PC-3 (cell line): ENCODE data around the gene GOSR1. TPM values are rescaled to one million over a fixed set of nuclear protein-coding genes. Genes with fewer than 3 reads are reported as not detected.
"Not testable (repeated sequence)": the region's sequence is repeated elsewhere in the genome, so short reads cannot be mapped to it uniquely, and the experiment has no call there.

Experiments
- ATAC-seq: fragments of 200-7000 bp; cut with Tn5 transposase; 2 replicates; pipeline ENCODE4 v1.9.1; 2020; ENCODE audit warnings: mild to moderate bottlenecking, moderate library complexity
- BruUV-seq: library from RNA; stranded (reverse); fragments of 400-500 nt; replicated peaks from 2 replicates; lab custom pipeline; 2021; lab: Mats Ljungman, UMichigan
- CTCF ChIA-PET: fragments of 300-600 bp; sonication (Branson Sonifier 250); formaldehyde crosslinking; loops from one replicate; lab custom pipeline; 2022; ENCODE audit warnings: antibody characterized with exemption; lab: Charles Lee
- POLR2A ChIA-PET: fragments of 300-600 bp; sonication (Branson Sonifier 250); formaldehyde crosslinking; loops from one replicate; lab custom pipeline; 2022; ENCODE audit warnings: antibody characterized with exemption; ENCODE audit not compliant: unreplicated experiment; lab: Charles Lee
- DNase-seq: peaks from one replicate; pipeline ENCODE4 v3.0.0-alpha.2; 2015
- H2AFZ ChIP-seq: fragments of 300-600 bp; sonication (generic); 2 replicates; pipeline ENCODE4 v1.6.0; 2016; ENCODE audit warnings: antibody characterized with exemption, low read length
- H3F3A ChIP-seq: fragments of 300-600 bp; sonication (generic); one replicate; pipeline ENCODE4 v1.6.0; 2017; ENCODE audit warnings: antibody characterized with exemption, low read length, control low read depth, mild to moderate bottlenecking; ENCODE audit not compliant: unreplicated experiment
- H3K27ac ChIP-seq: fragments of 300-600 bp; sonication (generic); 2 replicates; pipeline ENCODE4 v1.5.1; 2016; ENCODE audit warnings: mild to moderate bottlenecking, low read length
- H3K27me3 ChIP-seq: fragments of 300-600 bp; sonication (generic); 2 replicates; pipeline ENCODE4 v1.6.1; 2016; ENCODE audit warnings: low read length, mixed read lengths
- H3K36me3 ChIP-seq: fragments of 300-600 bp; sonication (generic); 2 replicates; pipeline ENCODE4 v1.6.1; 2016; ENCODE audit warnings: low read depth, mixed run types, low read length, mixed read lengths
- H3K4me1 ChIP-seq: fragments of 300-600 bp; sonication (generic); 2 replicates; pipeline ENCODE4 v1.5.1; 2016; ENCODE audit warnings: low read length; ENCODE audit not compliant: insufficient read depth
- H3K4me2 ChIP-seq: fragments of 300-600 bp; sonication (generic); 2 replicates; pipeline ENCODE4 v1.6.0; 2016; ENCODE audit warnings: low read length
- H3K4me3 ChIP-seq: fragments of 300-600 bp; sonication (generic); 2 replicates; pipeline ENCODE4 v1.5.1; 2016; ENCODE audit warnings: mild to moderate bottlenecking, low read length, mixed read lengths
- H3K79me2 ChIP-seq: fragments of 300-600 bp; sonication (generic); 2 replicates; pipeline ENCODE4 v1.6.1; 2017; ENCODE audit warnings: low read length, mixed read lengths
- H3K9ac ChIP-seq: fragments of 300-600 bp; sonication (generic); 2 replicates; pipeline ENCODE4 v1.6.0; 2016; ENCODE audit warnings: mild to moderate bottlenecking, low read length
- H3K9me2 ChIP-seq: fragments of 300-600 bp; sonication (generic); replicated peaks from 2 replicates; pipeline ENCODE4 v1.6.1; 2016; ENCODE audit warnings: mixed run types, low read length, mixed read lengths
- H3K9me3 ChIP-seq: fragments of 300-600 bp; sonication (generic); 2 replicates; pipeline ENCODE4 v1.6.1; 2016; ENCODE audit warnings: low read length, mixed read lengths
- H4K20me1 ChIP-seq: fragments of 300-600 bp; sonication (generic); 2 replicates; pipeline ENCODE4 v1.6.1; 2016; ENCODE audit warnings: low read length, mixed read lengths
- CTCF ChIP-seq: fragments of 300-600 bp; sonication (generic); conservative IDR thresholded peaks from 2 replicates; pipeline ENCODE4 v1.5.1; 2017; ENCODE audit warnings: antibody characterized with exemption, low read depth, mild to moderate bottlenecking, low read length
- EZH2 ChIP-seq: fragments of 300-600 bp; sonication (generic); IDR thresholded peaks from one replicate; pipeline ENCODE4 v1.6.1; 2017; ENCODE audit warnings: antibody characterized with exemption, mild to moderate bottlenecking, low read length; ENCODE audit not compliant: unreplicated experiment
- EZH2phosphoT487 ChIP-seq: fragments of 300-600 bp; sonication (generic); IDR thresholded peaks from 2 replicates; pipeline ENCODE4 v1.6.1; 2018; ENCODE audit warnings: mild to moderate bottlenecking, antibody characterized with exemption, low read length, borderline replicate concordance
- intact Hi-C: fragments of 100-400 bp; cut with micrococcal nuclease; formaldehyde crosslinking; loops from 2 replicates; pipeline ENCODE4 v1.9.0; 2023
- total RNA-seq: library from RNA; depleted of rRNA; stranded (reverse); fragments of >200 nt; gene quantifications from 2 replicates; pipeline ENCODE4 v1.2.3, GENCODE V29; 2014

Gene GOSR1
- total RNA-seq, 1 experiment from 2014 or later = 22.2 TPM

- no peaks in the 10 kb centered on the region for H3K27me3 ChIP-seq
- H3K79me2 ChIP-seq = no peaks in the 10 kb centered on the region
- H4K20me1 ChIP-seq = no peaks in the 10 kb centered on the region
- ATAC-seq (no peak), DNase-seq (no peak)
- POLR2A ChIA-PET = no interaction called here
- no peak for TF ChIP-seq EZH2phosphoT487
- TF ChIP-seq CTCF = no peak
- TF ChIP-seq EZH2 = no peak
- no peak overlapping the region for H3K4me3 ChIP-seq
- no peak overlapping the region for H3K4me2 ChIP-seq
- intact Hi-C loops = no loop called here
- no peaks in the 10 kb centered on the region for H3K4me1 ChIP-seq
- CTCF ChIA-PET = no interaction called here
- H3K9me3 ChIP-seq = no peaks in the 10 kb centered on the region
- H3F3A ChIP-seq = no peaks in the 10 kb centered on the region
- no peak overlapping the region for H3K27ac ChIP-seq
- H3K9ac ChIP-seq = no peak overlapping the region
- peaks cover 10% of the 10 kb centered on the region; the same call in 1 of the 2 replicates for H3K36me3 ChIP-seq
- BruUV-seq = TSS peak; percentile 4
- no peaks in the 10 kb centered on the region for H3K9me2 ChIP-seq
- no peak overlapping the region for H2AFZ ChIP-seq
These were observed 47.6 kb downstream of the GOSR1 start for GRCh38 chr17:30524847-30525246.

- CTCF ChIA-PET = no interaction called here
- Histone ChIP-seq H3F3A (no peaks in the 10 kb centered on the region), H3K9me2 (no peaks in the 10 kb centered on the region), H3K4me1 (no peaks in the 10 kb centered on the region), H2AFZ (no peak overlapping the region), H3K79me2 (no peaks in the 10 kb centered on the region), H3K4me3 (no peak overlapping the region), H3K9ac (no peak overlapping the region), H3K27me3 (no peaks in the 10 kb centered on the region), H3K9me3 (no peaks in the 10 kb centered on the region), H4K20me1 (no peaks in the 10 kb centered on the region), H3K27ac (no peak overlapping the region), H3K36me3 (peaks cover 5% of the 10 kb centered on the region; the same call in 1 of the 2 replicates), H3K4me2 (no peak overlapping the region)
- ATAC-seq = no peak
- POLR2A ChIA-PET = no interaction called here
- no peak for TF ChIP-seq CTCF
- TF ChIP-seq EZH2phosphoT487 = no peak
- no peak for TF ChIP-seq EZH2
- no TSS peak for BruUV-seq
- intact Hi-C loops = no loop called here
- DNase-seq = no peak
These were observed 49.2 kb downstream of the GOSR1 start for GRCh38 chr17:30526401-30526800.

GRCh38 chr17:30528701-30529100, 51.5 kb downstream of the GOSR1 start:
- H3K4me1 ChIP-seq, ATAC-seq, H3K36me3 ChIP-seq, POLR2A ChIA-PET, CTCF ChIA-PET, H3F3A ChIP-seq, DNase-seq, intact Hi-C loops, BruUV-seq, H2AFZ ChIP-seq, H3K4me3 ChIP-seq, H3K27ac ChIP-seq, H3K9me3 ChIP-seq, H4K20me1 ChIP-seq, H3K4me2 ChIP-seq, H3K9ac ChIP-seq, H3K9me2 ChIP-seq, H3K27me3 ChIP-seq, H3K79me2 ChIP-seq: not testable (repeated sequence)
